Measurements from ENCODE around the gene CFAP157.

- TF ChIP-seq POLR2A (IDR thresholded peaks at IDR 0.05) (no peak), CTCF (IDR thresholded peaks at IDR 0.05) (no peak)
Observed at GRCh38 chr9:127726871-127727270, 20.1 kb downstream of the CFAP157 start.
